Measurements from ENCODE around the gene TRIM73.
"Not testable (repeated sequence)": the region's sequence is repeated elsewhere in the genome, so short reads cannot be mapped to it uniquely, and the experiment has no call there.

TRIM73 gene

GRCh38 chr7:75395329-75395728 is at the start of gene TRIM73:
TRIM73 (plus strand) TSS chr7:75395629; CDS start chr7:75398934, 3,305 bp downstream.
- not testable (repeated sequence) for DNase-seq

- peak; percentile 0 for DNase-seq
These were observed 36.5 kb upstream of the TRIM73 start for GRCh38 chr7:75358671-75359541.

GRCh38 chr7:75359542-75359848 is 35.9 kb upstream of the TRIM73 start:
- DNase-seq, result not testable (repeated sequence)

GRCh38 chr7:75364079-75364478 is 31.4 kb upstream of the TRIM73 start:
- not testable (repeated sequence) for DNase-seq

- DNase-seq, result not testable (repeated sequence)
These were observed 28.8 kb upstream of the TRIM73 start for GRCh38 chr7:75366643-75367042.

- not testable (repeated sequence) for DNase-seq
These were observed 28.1 kb upstream of the TRIM73 start for GRCh38 chr7:75367313-75367712.

GRCh38 chr7:75374144-75374518 is 21.3 kb upstream of the TRIM73 start:
- not testable (repeated sequence) for DNase-seq

GRCh38 chr7:75374519-75375317 is 20.7 kb upstream of the TRIM73 start:
- DNase-seq, result not testable (repeated sequence)

- DNase-seq, result not testable (repeated sequence)
These were observed 2.2 kb upstream of the TRIM73 start for GRCh38 chr7:75393194-75393593.

- DNase-seq, result not testable (repeated sequence)
These were observed 2.4 kb downstream of the TRIM73 start for GRCh38 chr7:75397865-75398264.

GRCh38 chr7:75398771-75399700 is 3.6 kb downstream of the TRIM73 start:
- DNase-seq, result not testable (repeated sequence)

- DNase-seq, result not testable (repeated sequence)
These were observed 5.1 kb downstream of the TRIM73 start for GRCh38 chr7:75400575-75400974.

- not testable (repeated sequence) for DNase-seq
These were observed 8.3 kb downstream of the TRIM73 start for GRCh38 chr7:75403455-75404443.

GRCh38 chr7:75404663-75405062 is 9.2 kb downstream of the TRIM73 start:
- DNase-seq, result not testable (repeated sequence)

GRCh38 chr7:75409880-75410822 is 14.7 kb downstream of the TRIM73 start:
- DNase-seq, result not testable (repeated sequence)

- not testable (repeated sequence) for DNase-seq
These were observed 15.4 kb downstream of the TRIM73 start for GRCh38 chr7:75410823-75411173.

- not testable (repeated sequence) for DNase-seq
These were observed 18.8 kb downstream of the TRIM73 start for GRCh38 chr7:75414204-75414603.

- DNase-seq, result peak; percentile 9
These were observed 19.4 kb downstream of the TRIM73 start for GRCh38 chr7:75414708-75415427.

- DNase-seq, result not testable (repeated sequence)
These were observed 20.0 kb downstream of the TRIM73 start for GRCh38 chr7:75415428-75415817.

Data from inflammatory macrophage treated with lipopolysaccharide for 4 hours (primary cell).